Measurements from ENCODE around the gene CHI3L1.

GRCh38 chr1:203197625-203198024 lies 11.1 kb upstream of the CHI3L1 start:
- TF ChIP-seq TAF1 (IDR thresholded peaks at IDR 0.05; ENCODE audit: borderline replicate concordance, insufficient read depth, low read length) (no peak), POLR2AphosphoS5 (IDR thresholded peaks at IDR 0.05; ENCODE audit: low read depth, low read length) (no peak), SIN3A (IDR thresholded peaks at IDR 0.05; ENCODE audit: borderline replicate concordance, insufficient read depth, low read length) (no peak), REST (IDR thresholded peaks at IDR 0.05; ENCODE audit: insufficient read depth in 1 of 2, low read depth in 2 of 2, low read length in 2 of 2) (no peak)

Data from PFSK-1 (cell line).